ENCODE measurements around the gene ELP1.
"Not testable (repeated sequence)": the region's sequence is repeated elsewhere in the genome, so short reads cannot be mapped to it uniquely, and the experiment has no call there.

ELP1 gene

GRCh38 chr9:108928386-108928785 is 5.5 kb downstream of the ELP1 start:
- H3K36me3 ChIP-seq (replicated peaks; ENCODE audit: insufficient read depth, low read length): peaks cover 4% of the 10 kb centered on the region; the same call in 1 of the 2 replicates
- H4K20me1 ChIP-seq (ENCODE audit: insufficient read depth, low read length): no peaks in the 10 kb centered on the region
- no peak for TF ChIP-seq CTCF (IDR thresholded peaks at IDR 0.05; ENCODE audit: low read length)
- no peak for TF ChIP-seq EZH2 (optimal IDR thresholded peaks at IDR 0.05; ENCODE audit: low read depth, low read length)
- no peak for TF ChIP-seq EZH2phosphoT487 (IDR thresholded peaks at IDR 0.05; ENCODE audit: low read length)
- H3K9ac ChIP-seq (ENCODE audit: low read length): no peak overlapping the region
- peaks cover 29% of the 10 kb centered on the region for H3K79me2 ChIP-seq (ENCODE audit: low read length)
- no peak for DNase-seq
- no peak overlapping the region for H3K4me2 ChIP-seq (ENCODE audit: low read depth, low read length)
- H3K4me3 ChIP-seq (ENCODE audit: low read length): no peak overlapping the region
- no peaks in the 10 kb centered on the region for H3K27me3 ChIP-seq (replicated peaks; ENCODE audit: insufficient read depth, low read length)
- no peaks in the 10 kb centered on the region for H3K9me2 ChIP-seq (replicated peaks; ENCODE audit: insufficient read depth, low read length)
- no peak overlapping the region for H2AFZ ChIP-seq (ENCODE audit: low read length)
- H3K27ac ChIP-seq (ENCODE audit: low read length): no peak overlapping the region
- 0 out of 2 replicates have a peak, but pooled peaks cover 3% of the 10 kb centered on the region for H3K4me1 ChIP-seq (ENCODE audit: low read length)
- no peaks in the 10 kb centered on the region for H3K9me3 ChIP-seq (replicated peaks; ENCODE audit: insufficient read depth, low read length)
- H3F3A ChIP-seq (ENCODE audit: insufficient read depth, low read length): peaks cover 5% of the 10 kb centered on the region

- no peak for TF ChIP-seq EZH2 (optimal IDR thresholded peaks at IDR 0.05; ENCODE audit: low read depth, low read length)
- no peak for TF ChIP-seq CTCF (IDR thresholded peaks at IDR 0.05; ENCODE audit: low read length)
- TF ChIP-seq EZH2phosphoT487 (IDR thresholded peaks at IDR 0.05; ENCODE audit: low read length): no peak
- Histone ChIP-seq H2AFZ (ENCODE audit: low read length) (no peak overlapping the region), H3K9me3 (replicated peaks; ENCODE audit: insufficient read depth, low read length) (no peaks in the 10 kb centered on the region), H3K4me2 (ENCODE audit: low read depth, low read length) (no peak overlapping the region), H3K9ac (ENCODE audit: low read length) (no peak overlapping the region), H3K36me3 (replicated peaks; ENCODE audit: insufficient read depth, low read length) (peaks cover 4% of the 10 kb centered on the region; the same call in 1 of the 2 replicates), H3K9me2 (replicated peaks; ENCODE audit: insufficient read depth, low read length) (no peaks in the 10 kb centered on the region), H3F3A (ENCODE audit: insufficient read depth, low read length) (no peaks in the 10 kb centered on the region), H3K4me3 (ENCODE audit: low read length) (no peak overlapping the region), H3K4me1 (ENCODE audit: low read length) (no peaks in the 10 kb centered on the region), H4K20me1 (ENCODE audit: insufficient read depth, low read length) (no peaks in the 10 kb centered on the region), H3K27me3 (replicated peaks; ENCODE audit: insufficient read depth, low read length) (no peaks in the 10 kb centered on the region), H3K79me2 (ENCODE audit: low read length) (no peaks in the 10 kb centered on the region), H3K27ac (ENCODE audit: low read length) (no peak overlapping the region)
- no peak for DNase-seq
Observed at GRCh38 chr9:108924466-108924865, 9.5 kb downstream of the ELP1 start.

- no peaks in the 10 kb centered on the region for H3F3A ChIP-seq (ENCODE audit: insufficient read depth, low read length)
- no peak overlapping the region for H3K4me2 ChIP-seq (ENCODE audit: low read depth, low read length)
- peaks cover 4% of the 10 kb centered on the region; the same call in 1 of the 2 replicates for H3K36me3 ChIP-seq (replicated peaks; ENCODE audit: insufficient read depth, low read length)
- no peak overlapping the region for H3K27ac ChIP-seq (ENCODE audit: low read length)
- no peaks in the 10 kb centered on the region for H3K27me3 ChIP-seq (replicated peaks; ENCODE audit: insufficient read depth, low read length)
- DNase-seq: no peak
- no peaks in the 10 kb centered on the region for H3K79me2 ChIP-seq (ENCODE audit: low read length)
- no peaks in the 10 kb centered on the region for H3K4me1 ChIP-seq (ENCODE audit: low read length)
- H2AFZ ChIP-seq (ENCODE audit: low read length): no peak overlapping the region
- H3K4me3 ChIP-seq (ENCODE audit: low read length): no peak overlapping the region
- no peaks in the 10 kb centered on the region for H3K9me2 ChIP-seq (replicated peaks; ENCODE audit: insufficient read depth, low read length)
- TF ChIP-seq CTCF (IDR thresholded peaks at IDR 0.05; ENCODE audit: low read length) (no peak), EZH2 (optimal IDR thresholded peaks at IDR 0.05; ENCODE audit: low read depth, low read length) (no peak), EZH2phosphoT487 (IDR thresholded peaks at IDR 0.05; ENCODE audit: low read length) (no peak)
- H3K9ac ChIP-seq (ENCODE audit: low read length): no peak overlapping the region
- no peaks in the 10 kb centered on the region for H3K9me3 ChIP-seq (replicated peaks; ENCODE audit: insufficient read depth, low read length)
- H4K20me1 ChIP-seq (ENCODE audit: insufficient read depth, low read length): no peaks in the 10 kb centered on the region
Observed at GRCh38 chr9:108921200-108921599, 12.7 kb downstream of the ELP1 start.

GRCh38 chr9:108920401-108920800 is 13.5 kb downstream of the ELP1 start:
- not testable (repeated sequence) for H3K36me3 ChIP-seq (replicated peaks; ENCODE audit: insufficient read depth, low read length); H3F3A ChIP-seq (ENCODE audit: insufficient read depth, low read length); H3K9ac ChIP-seq (ENCODE audit: low read length); H2AFZ ChIP-seq (ENCODE audit: low read length); H3K4me2 ChIP-seq (ENCODE audit: low read depth, low read length); H3K4me1 ChIP-seq (ENCODE audit: low read length); H3K9me3 ChIP-seq (replicated peaks; ENCODE audit: insufficient read depth, low read length); H3K27me3 ChIP-seq (replicated peaks; ENCODE audit: insufficient read depth, low read length); H3K4me3 ChIP-seq (ENCODE audit: low read length); H3K27ac ChIP-seq (ENCODE audit: low read length); DNase-seq; H3K9me2 ChIP-seq (replicated peaks; ENCODE audit: insufficient read depth, low read length); H4K20me1 ChIP-seq (ENCODE audit: insufficient read depth, low read length); H3K79me2 ChIP-seq (ENCODE audit: low read length)
